PC-9 (cell line): ENCODE measurements around the gene RPS21. TPM values are rescaled to one million over a fixed set of nuclear protein-coding genes. Genes with fewer than 3 reads are reported as not detected.

Source experiments
- BruUV-seq: library from RNA; stranded (reverse); fragments of 400-500 nt; replicated peaks from 2 replicates; lab custom pipeline; 2021; lab: Mats Ljungman, UMichigan
- CTCF ChIA-PET: fragments of 300-600 bp; sonication (Branson Sonifier 250); formaldehyde crosslinking; loops from one replicate; lab custom pipeline; 2022; ENCODE audit warnings: antibody characterized with exemption; lab: Charles Lee
- POLR2A ChIA-PET: fragments of 300-600 bp; sonication (Branson Sonifier 250); formaldehyde crosslinking; loops from one replicate; lab custom pipeline; 2022; ENCODE audit warnings: antibody characterized with exemption; ENCODE audit not compliant: unreplicated experiment; lab: Charles Lee
- DNase-seq, 2 experiments: peaks; one replicate each; pipeline versions ENCODE4 v3.0.0 to v3.0.0-alpha.2; 2015 to 2022; ENCODE audit warnings: mixed read lengths in 1 of 2
- H2AFZ ChIP-seq: fragments of 200-600 bp; sonication (generic); 2 replicates; pipeline ENCODE4 v1.8.1; 2017; ENCODE audit warnings: antibody characterized with exemption
- H3F3A ChIP-seq: fragments of 200-600 bp; sonication (generic); 2 replicates; pipeline ENCODE4 v1.8.1; 2017; ENCODE audit warnings: antibody characterized with exemption, mild to moderate bottlenecking, low read depth; ENCODE audit not compliant: insufficient read depth
- H3K27ac ChIP-seq: fragments of 200-600 bp; sonication (generic); 2 replicates; pipeline ENCODE4 v1.6.1; 2016; ENCODE audit warnings: mixed run types
- H3K27me3 ChIP-seq: fragments of 200-600 bp; sonication (generic); 2 replicates; pipeline ENCODE4 v1.6.1; 2016; ENCODE audit warnings: low read depth, mixed run types; ENCODE audit not compliant: insufficient read depth
- H3K36me3 ChIP-seq: fragments of 200-600 bp; sonication (generic); 2 replicates; pipeline ENCODE4 v1.6.1; 2016; ENCODE audit warnings: low read depth, mixed run types
- H3K4me1 ChIP-seq: fragments of 200-600 bp; sonication (generic); replicated peaks from 2 replicates; pipeline ENCODE4 v1.6.1; 2016; ENCODE audit warnings: mixed run types; ENCODE audit not compliant: insufficient read depth
- H3K4me2 ChIP-seq: fragments of 200-600 bp; sonication (generic); 2 replicates; pipeline ENCODE4 v1.6.1; 2017; ENCODE audit warnings: mixed run types
- H3K4me3 ChIP-seq: fragments of 200-600 bp; sonication (generic); 2 replicates; pipeline ENCODE4 v1.6.1; 2016; ENCODE audit warnings: mixed run types
- H3K79me2 ChIP-seq: fragments of 200-600 bp; sonication (generic); 2 replicates; pipeline ENCODE4 v1.6.1; 2017; ENCODE audit warnings: low read depth, mixed run types
- H3K9me2 ChIP-seq: fragments of 200-600 bp; sonication (generic); 2 replicates; pipeline ENCODE4 v1.8.1; 2017; ENCODE audit warnings: mild to moderate bottlenecking; ENCODE audit not compliant: insufficient read depth
- H3K9me3 ChIP-seq: fragments of 200-600 bp; sonication (generic); 2 replicates; pipeline ENCODE4 v1.8.1; 2016; ENCODE audit warnings: low read depth; ENCODE audit not compliant: insufficient read depth
- H4K20me1 ChIP-seq: fragments of 200-600 bp; sonication (generic); 2 replicates; pipeline ENCODE4 v1.8.1; 2017; ENCODE audit not compliant: insufficient read depth
- CTCF ChIP-seq: fragments of 200-600 bp; sonication (generic); conservative IDR thresholded peaks from 2 replicates; pipeline ENCODE4 v1.6.1; 2017; ENCODE audit warnings: mixed run types, antibody characterized with exemption, mild to moderate bottlenecking, moderate library complexity
- EZH2 ChIP-seq: fragments of 200-600 bp; sonication (generic); IDR thresholded peaks from 2 replicates; pipeline ENCODE4 v1.8.0; 2017; ENCODE audit warnings: antibody characterized with exemption, low read depth
- intact Hi-C: fragments of 100-400 bp; cut with micrococcal nuclease; formaldehyde crosslinking; loops from one replicate; pipeline ENCODE4 v1.10.0; 2022; ENCODE audit not compliant: unreplicated experiment
- total RNA-seq: library from RNA; stranded (reverse); gene quantifications from 2 replicates; pipeline ENCODE4 v1.2.3, GENCODE V29; 2021

Gene RPS21
- total RNA-seq, 1 experiment from 2014 or later = 2,275 TPM

- BruUV-seq = no TSS peak
- no peaks in the 10 kb centered on the region for H3K36me3 ChIP-seq
- H3K79me2 ChIP-seq = no peaks in the 10 kb centered on the region; the same call in 1 of the 2 replicates
- 0 out of 2 replicates have a peak, but pooled peaks cover 1% of the 10 kb centered on the region for H4K20me1 ChIP-seq
- CTCF ChIA-PET = no interaction called here
- peaks cover 38% of the 10 kb centered on the region for H3K4me1 ChIP-seq
- no peak overlapping the region for H3K4me3 ChIP-seq
- H3K9me2 ChIP-seq = no peaks in the 10 kb centered on the region
- POLR2A ChIA-PET = interaction anchor here (0.6 kb wide), 1 partner anchor 216 kb away, joined by 3 read pairs; no protein-coding TSS in a partner anchor
- H3F3A ChIP-seq = peaks cover 17% of the 10 kb centered on the region; the same call in 1 of the 2 replicates
- TF ChIP-seq CTCF (no peak), EZH2 (no peak)
- H3K27ac ChIP-seq = no peak overlapping the region
- no peak overlapping the region for H2AFZ ChIP-seq
- intact Hi-C loops = loop anchor here (5.0 kb wide), 2 partner anchors 194 to 364 kb away; no protein-coding TSS in a partner anchor
- peak overlapping the region; percentile 85 for H3K4me2 ChIP-seq
- no peak for DNase-seq
- H3K9me3 ChIP-seq = no peaks in the 10 kb centered on the region
- 0 out of 2 replicates have a peak, but pooled peaks cover 3% of the 10 kb centered on the region for H3K27me3 ChIP-seq
Observed at GRCh38 chr20:62428396-62429295, 41.7 kb downstream of the RPS21 start.

- Histone ChIP-seq H3K79me2 (no peaks in the 10 kb centered on the region; the same call in 1 of the 2 replicates), H4K20me1 (no peaks in the 10 kb centered on the region), H3K27ac (no peak overlapping the region), H3K36me3 (no peaks in the 10 kb centered on the region), H3K9me3 (no peaks in the 10 kb centered on the region), H3K27me3 (peaks cover 13% of the 10 kb centered on the region), H3K4me3 (no peak overlapping the region), H3K4me1 (peaks cover 30% of the 10 kb centered on the region), H3K9me2 (no peaks in the 10 kb centered on the region), H3K4me2 (no peak overlapping the region), H2AFZ (no peak overlapping the region), H3F3A (peaks cover 17% of the 10 kb centered on the region; the same call in 1 of the 2 replicates)
- no peak for DNase-seq
- TF ChIP-seq EZH2 = no peak
- no peak for TF ChIP-seq CTCF
- no TSS peak for BruUV-seq
- CTCF ChIA-PET = no interaction called here
- POLR2A ChIA-PET = interaction anchor here (0.6 kb wide), 1 partner anchor 147 kb away, joined by 3 read pairs; no protein-coding TSS in a partner anchor
- intact Hi-C loops = loop anchor here (5.0 kb wide), 2 partner anchors 193 to 363 kb away; no protein-coding TSS in a partner anchor
Observed at GRCh38 chr20:62429455-62430310, 42.8 kb downstream of the RPS21 start.

- H3K9me2 ChIP-seq = no peaks in the 10 kb centered on the region
- no peak overlapping the region for H3K4me2 ChIP-seq
- H2AFZ ChIP-seq = no peak overlapping the region
- peaks cover 17% of the 10 kb centered on the region; the same call in 1 of the 2 replicates for H3F3A ChIP-seq
- H3K27ac ChIP-seq = no peak overlapping the region
- H3K4me1 ChIP-seq = peaks cover 26% of the 10 kb centered on the region
- H3K27me3 ChIP-seq = peaks cover 20% of the 10 kb centered on the region
- no peaks in the 10 kb centered on the region for H3K9me3 ChIP-seq
- no peak overlapping the region for H3K4me3 ChIP-seq
- ChIA-PET POLR2A (interaction anchor here (0.6 kb wide), 1 partner anchor 146 kb away, joined by 3 read pairs; no protein-coding TSS in a partner anchor), CTCF (no interaction called here)
- H3K79me2 ChIP-seq = no peaks in the 10 kb centered on the region
- TF ChIP-seq CTCF (no peak), EZH2 (no peak)
- DNase-seq = no peak
- intact Hi-C loops = no loop called here
- H3K36me3 ChIP-seq = no peaks in the 10 kb centered on the region
- no TSS peak for BruUV-seq
- no peaks in the 10 kb centered on the region for H4K20me1 ChIP-seq
Observed at GRCh38 chr20:62430311-62430853, 43.5 kb downstream of the RPS21 start.
